ENCODE results near the gene GDI2. TPM values are rescaled to one million over a fixed set of nuclear protein-coding genes. Genes with fewer than 3 reads are reported as not detected.
"Not testable (repeated sequence)": the region's sequence is repeated elsewhere in the genome, so short reads cannot be mapped to it uniquely, and the experiment has no call there.

GDI2 gene
- total RNA-seq, 3 donors from 2014 or later: 185 to 239 (median 211) TPM

- DNase-seq: peak; percentile 55 to 76 (median 76)
- H3K36me3 ChIP-seq (ENCODE audit: low read depth): no peaks in the 10 kb centered on the region
- H3K4me3 ChIP-seq: peak overlapping the region; percentile 93
- no peaks in the 10 kb centered on the region for H3K9me3 ChIP-seq
- intact Hi-C loops (cut with DNase I, micrococcal nuclease): loop anchor here in 1 of 2 donors (10.0 kb wide), 1 partner anchor 62 kb away; no protein-coding TSS in a partner anchor
- H3K4me1 ChIP-seq (ENCODE audit: low read depth): peaks cover 38% of the 10 kb centered on the region
- TF ChIP-seq CTCF (IDR thresholded peaks at IDR 0.05): no peak
- peak; percentile 52 for ATAC-seq
Observed at GRCh38 chr10:5812283-5813090, 747 bp downstream of the GDI2 start.

DNA sequence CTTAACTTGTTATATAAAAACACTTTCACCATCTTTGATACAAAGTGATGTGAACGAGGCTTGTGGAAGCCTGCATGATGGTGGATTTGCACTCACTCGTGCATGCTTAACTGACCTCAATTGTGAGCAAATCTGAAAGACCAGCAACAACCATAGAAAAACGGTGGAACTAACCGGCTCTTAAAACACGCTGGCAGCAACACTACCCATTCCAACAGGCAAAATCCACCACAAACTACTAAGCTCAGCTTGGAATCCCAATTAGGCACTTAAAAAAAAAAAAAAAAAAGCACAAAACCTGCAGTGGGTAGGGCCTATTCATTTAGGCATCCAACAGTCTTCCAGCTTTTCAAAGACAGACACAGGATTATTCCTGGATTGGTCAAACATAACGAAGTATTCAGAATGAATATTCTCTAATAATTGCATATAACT is 1.8 kb downstream of the GDI2 start:
- H3K4me3 ChIP-seq: no peak overlapping the region
- DNase-seq (no peak), ATAC-seq (no peak)
- H3K36me3 ChIP-seq (ENCODE audit: low read depth): no peaks in the 10 kb centered on the region
- no peak for TF ChIP-seq CTCF (IDR thresholded peaks at IDR 0.05)
- no peaks in the 10 kb centered on the region for H3K9me3 ChIP-seq
- intact Hi-C loops (cut with DNase I, micrococcal nuclease): loop anchor here in 1 of 2 donors (10.0 kb wide), 1 partner anchor 63 kb away; no protein-coding TSS in a partner anchor
- peaks cover 38% of the 10 kb centered on the region for H3K4me1 ChIP-seq (ENCODE audit: low read depth)

GRCh38 chr10:5810225-5810624 is 3.0 kb downstream of the GDI2 start:
- Histone ChIP-seq H3K36me3 (ENCODE audit: low read depth) (no peaks in the 10 kb centered on the region), H3K4me1 (ENCODE audit: low read depth) (peaks cover 38% of the 10 kb centered on the region)

DNA sequence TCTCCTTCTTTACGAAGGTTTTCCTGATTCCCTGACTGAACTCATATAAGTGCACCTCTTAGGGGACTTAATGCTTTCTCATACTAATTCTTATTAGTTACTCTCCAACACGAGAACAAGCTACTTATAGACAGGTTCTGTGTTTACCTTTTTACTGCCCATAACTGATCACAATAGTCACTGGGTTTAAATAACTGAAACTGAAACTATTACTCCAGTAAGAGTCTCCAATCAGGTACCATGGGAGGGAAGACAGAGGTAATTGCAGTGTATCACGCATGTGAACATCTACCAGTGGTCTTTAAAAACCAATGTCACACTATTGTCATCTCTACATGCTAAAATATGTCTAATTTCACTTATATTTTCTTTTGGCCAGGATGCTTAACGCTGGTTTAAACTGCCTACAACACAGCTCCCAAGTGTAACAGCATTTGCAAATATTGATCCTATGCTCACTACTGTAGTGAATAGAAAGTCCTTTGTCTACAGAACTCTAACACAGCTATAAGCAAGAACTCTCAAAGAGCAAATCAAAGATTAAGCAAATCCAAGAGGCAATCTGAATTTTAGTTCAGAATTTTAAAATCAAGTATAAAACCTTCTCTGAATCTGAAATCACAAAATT is 3.6 kb downstream of the GDI2 start:
- Histone ChIP-seq H3K4me3 (no peak overlapping the region), H3K9me3 (no peaks in the 10 kb centered on the region), H3K36me3 (ENCODE audit: low read depth) (no peaks in the 10 kb centered on the region), H3K4me1 (ENCODE audit: low read depth) (peaks cover 40% of the 10 kb centered on the region)
- intact Hi-C loops (cut with DNase I, micrococcal nuclease): loop anchor here in 1 of 2 donors (10.0 kb wide), 1 partner anchor 65 kb away; no protein-coding TSS in a partner anchor
- DNase-seq (no peak), ATAC-seq (no peak)
- TF ChIP-seq CTCF (IDR thresholded peaks at IDR 0.05): no peak

More at GRCh38 chr10:5810225-5810624, 3.0 kb downstream of the GDI2 start:
- DNase-seq (no peak), ATAC-seq (no peak)
- TF ChIP-seq CTCF (IDR thresholded peaks at IDR 0.05): no peak
- intact Hi-C loops (cut with DNase I, micrococcal nuclease): loop anchor here in 1 of 2 donors (10.0 kb wide), 1 partner anchor 65 kb away; no protein-coding TSS in a partner anchor
- H3K4me3 ChIP-seq: no peak overlapping the region
- H3K9me3 ChIP-seq: no peaks in the 10 kb centered on the region

- H3K4me3 ChIP-seq; ATAC-seq; H3K9me3 ChIP-seq; DNase-seq; intact Hi-C loops (cut with DNase I, micrococcal nuclease); H3K36me3 ChIP-seq (ENCODE audit: low read depth): not testable (repeated sequence)
- H3K4me1 ChIP-seq (ENCODE audit: low read depth): peaks cover 34% of the 10 kb centered on the region
Observed at GRCh38 chr10:5808783-5809392, 4.3 kb downstream of the GDI2 start.

Measured in mucosa of descending colon (tissue), 3 donors.